ENCODE data around the gene SIGLEC5. TPM values are rescaled to one million over a fixed set of nuclear protein-coding genes. Genes with fewer than 3 reads are reported as not detected.

Gene SIGLEC5
- total RNA-seq, 1 donor, result under 0.01 TPM

- Histone ChIP-seq H3K27me3 (ENCODE audit: insufficient read depth, low read length) (no peaks in the 10 kb centered on the region), H3K36me3 (ENCODE audit: insufficient read depth, low read length) (no peaks in the 10 kb centered on the region), H3K4me3 (ENCODE audit: insufficient read depth, low read length) (peak overlapping the region; percentile 77), H3K4me1 (ENCODE audit: insufficient read depth, low read length) (no peaks in the 10 kb centered on the region), H3K9me3 (ENCODE audit: low read depth, low read length) (no peaks in the 10 kb centered on the region), H3K4me2 (ENCODE audit: insufficient read depth, low read length) (peak overlapping the region; percentile 79), H3K79me2 (ENCODE audit: insufficient read depth, low read length) (no peaks in the 10 kb centered on the region), H4K20me1 (ENCODE audit: insufficient read depth, low read length) (no peaks in the 10 kb centered on the region), H3K27ac (ENCODE audit: low read depth, low read length) (no peak overlapping the region), H2AFZ (ENCODE audit: low read length) (peak overlapping the region; percentile 95)
- peak; percentile 100 for DNase-seq (ENCODE audit: insufficient read length, low spot score, missing footprints)
- TF ChIP-seq CTCF (IDR thresholded peaks at IDR 0.05; ENCODE audit: extremely low read depth, low read depth, low read length), result no peak
Measured at GRCh38 chr19:51593969-51594773, 36.0 kb downstream of the SIGLEC5 start.

DNA sequence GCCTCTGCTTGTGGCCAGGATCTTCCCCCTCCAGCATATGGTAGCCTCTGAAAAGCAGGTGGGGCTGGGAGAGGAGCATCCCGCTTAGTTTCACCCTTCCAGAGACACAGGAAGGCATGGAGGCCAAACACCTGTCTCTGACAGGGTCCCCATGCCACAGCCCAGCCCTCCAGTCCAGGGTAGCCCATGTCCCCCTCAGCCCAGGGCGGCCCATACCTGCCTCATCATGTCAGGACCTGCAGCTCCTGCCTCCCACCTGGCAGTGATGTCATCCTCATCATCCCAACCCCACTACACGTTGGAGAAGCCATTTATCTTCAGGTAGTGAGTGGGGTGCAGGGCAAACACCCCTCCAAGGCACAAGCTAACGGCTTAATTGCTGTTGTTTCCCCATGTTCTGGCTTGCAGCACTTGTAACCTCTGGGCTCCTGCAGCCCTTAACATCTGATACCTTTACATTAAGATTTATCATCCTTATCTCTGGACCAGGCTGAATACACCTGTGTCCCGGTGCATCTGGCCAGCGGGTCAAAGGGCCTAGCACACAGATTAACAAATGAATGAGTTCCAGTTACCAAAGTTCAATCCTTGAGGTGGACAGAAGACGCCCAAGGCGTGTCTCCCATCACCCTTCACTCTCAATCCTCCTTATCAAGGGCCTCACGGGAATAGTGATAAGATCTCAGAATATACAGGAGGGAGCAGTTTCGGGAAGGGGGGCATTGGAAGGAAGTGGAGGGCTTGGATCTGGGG is 36.9 kb downstream of the SIGLEC5 start:
- no peak overlapping the region for H3K27ac ChIP-seq (ENCODE audit: low read depth, low read length)
- H2AFZ ChIP-seq (ENCODE audit: low read length), result peak overlapping the region; percentile 65
- no peak for DNase-seq (ENCODE audit: insufficient read length, low spot score, missing footprints)
- H3K4me2 ChIP-seq (ENCODE audit: insufficient read depth, low read length), result peak overlapping the region; percentile 79
- peak overlapping the region; percentile 77 for H3K4me3 ChIP-seq (ENCODE audit: insufficient read depth, low read length)
- no peaks in the 10 kb centered on the region for H4K20me1 ChIP-seq (ENCODE audit: insufficient read depth, low read length)
- peaks cover under 1% of the 10 kb centered on the region for H3K9me3 ChIP-seq (ENCODE audit: low read depth, low read length)
- no peak for TF ChIP-seq CTCF (IDR thresholded peaks at IDR 0.05; ENCODE audit: extremely low read depth, low read depth, low read length)
- H3K4me1 ChIP-seq (ENCODE audit: insufficient read depth, low read length), result no peaks in the 10 kb centered on the region
- H3K27me3 ChIP-seq (ENCODE audit: insufficient read depth, low read length), result no peaks in the 10 kb centered on the region
- peaks cover 2% of the 10 kb centered on the region for H3K36me3 ChIP-seq (ENCODE audit: insufficient read depth, low read length)
- no peaks in the 10 kb centered on the region for H3K79me2 ChIP-seq (ENCODE audit: insufficient read depth, low read length)

- DNase-seq (ENCODE audit: insufficient read length, low spot score, missing footprints), result no peak
- no peaks in the 10 kb centered on the region for H3K79me2 ChIP-seq (ENCODE audit: insufficient read depth, low read length)
- H3K27ac ChIP-seq (ENCODE audit: low read depth, low read length), result no peak overlapping the region
- TF ChIP-seq CTCF (IDR thresholded peaks at IDR 0.05; ENCODE audit: extremely low read depth, low read depth, low read length), result no peak
- no peak overlapping the region for H3K4me3 ChIP-seq (ENCODE audit: insufficient read depth, low read length)
- H4K20me1 ChIP-seq (ENCODE audit: insufficient read depth, low read length), result no peaks in the 10 kb centered on the region
- H3K9me3 ChIP-seq (ENCODE audit: low read depth, low read length), result peaks cover 8% of the 10 kb centered on the region
- peaks cover 10% of the 10 kb centered on the region for H3K36me3 ChIP-seq (ENCODE audit: insufficient read depth, low read length)
- H2AFZ ChIP-seq (ENCODE audit: low read length), result no peak overlapping the region
- no peaks in the 10 kb centered on the region for H3K4me1 ChIP-seq (ENCODE audit: insufficient read depth, low read length)
- H3K4me2 ChIP-seq (ENCODE audit: insufficient read depth, low read length), result no peak overlapping the region
- H3K27me3 ChIP-seq (ENCODE audit: insufficient read depth, low read length), result no peaks in the 10 kb centered on the region
Measured at GRCh38 chr19:51592521-51592920, 37.7 kb downstream of the SIGLEC5 start.

DNA sequence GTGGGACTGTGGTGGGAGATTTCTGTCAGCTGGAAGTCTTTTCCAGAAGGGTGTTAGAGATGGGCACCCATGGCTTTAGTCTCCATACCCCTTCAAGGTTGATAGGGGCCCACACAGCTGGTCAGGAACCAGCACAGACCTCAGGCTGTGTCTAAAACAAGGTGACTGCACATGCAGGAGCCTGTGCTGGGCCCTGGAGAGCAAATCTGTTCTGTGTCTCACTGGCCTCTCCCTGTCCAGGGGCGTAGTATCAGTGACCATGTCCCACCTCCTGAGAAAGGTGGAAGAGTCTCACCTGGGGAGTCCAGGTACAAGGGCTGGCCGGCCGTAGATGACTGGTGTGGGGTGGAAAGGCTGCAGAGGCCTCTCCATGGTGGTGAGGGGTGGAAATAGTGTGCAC is 39.8 kb downstream of the SIGLEC5 start:
- DNase-seq (ENCODE audit: insufficient read length, low spot score, missing footprints), result no peak
- no peak overlapping the region for H3K27ac ChIP-seq (ENCODE audit: low read depth, low read length)
- H3K4me1 ChIP-seq (ENCODE audit: insufficient read depth, low read length), result no peaks in the 10 kb centered on the region
- peaks cover 31% of the 10 kb centered on the region for H3K36me3 ChIP-seq (ENCODE audit: insufficient read depth, low read length)
- peaks cover 27% of the 10 kb centered on the region for H3K9me3 ChIP-seq (ENCODE audit: low read depth, low read length)
- no peaks in the 10 kb centered on the region for H4K20me1 ChIP-seq (ENCODE audit: insufficient read depth, low read length)
- H3K27me3 ChIP-seq (ENCODE audit: insufficient read depth, low read length), result no peaks in the 10 kb centered on the region
- no peaks in the 10 kb centered on the region for H3K79me2 ChIP-seq (ENCODE audit: insufficient read depth, low read length)
- H3K4me2 ChIP-seq (ENCODE audit: insufficient read depth, low read length), result no peak overlapping the region
- no peak for TF ChIP-seq CTCF (IDR thresholded peaks at IDR 0.05; ENCODE audit: extremely low read depth, low read depth, low read length)
- H3K4me3 ChIP-seq (ENCODE audit: insufficient read depth, low read length), result no peak overlapping the region
- H2AFZ ChIP-seq (ENCODE audit: low read length), result no peak overlapping the region

All from osteoblast (primary cell).